DOHH2 (cell line): ENCODE data around the gene DLK1.

Source experiments
- H3F3A ChIP-seq: fragments of 200-600 bp; sonication (generic), shearing (Covaris generic); 2 replicates; pipeline ENCODE4 v1.6.0; 2016; ENCODE audit warnings: antibody characterized with exemption, mild to moderate bottlenecking; ENCODE audit not compliant: control insufficient read depth, insufficient read depth
- H3K27ac ChIP-seq: fragments of 200-600 bp; sonication (generic); 2 replicates; pipeline ENCODE4 v1.5.1; 2014; ENCODE audit warnings: low read depth, mild to moderate bottlenecking, low read length, moderate library complexity
- H3K27me3 ChIP-seq: fragments of 200-600 bp; sonication (generic); 2 replicates; pipeline ENCODE4 v1.6.1; 2014; ENCODE audit warnings: mild to moderate bottlenecking, low read length, mixed read lengths; ENCODE audit not compliant: control insufficient read depth
- H3K36me3 ChIP-seq: fragments of 200-600 bp; sonication (generic); 2 replicates; pipeline ENCODE4 v1.6.1; 2014; ENCODE audit warnings: mild to moderate bottlenecking, low read length, moderate library complexity, mixed read lengths; ENCODE audit not compliant: control insufficient read depth
- H3K4me1 ChIP-seq: fragments of 200-600 bp; sonication (generic); 2 replicates; pipeline ENCODE4 v1.6.1; 2014; ENCODE audit warnings: mild to moderate bottlenecking, low read length, mixed read lengths; ENCODE audit not compliant: control insufficient read depth
- H3K4me2 ChIP-seq: fragments of 200-600 bp; sonication (generic); 2 replicates; pipeline ENCODE4 v1.6.0; 2014; ENCODE audit warnings: mild to moderate bottlenecking, low read length, moderate library complexity
- H3K4me3 ChIP-seq: fragments of 200-600 bp; sonication (generic); 2 replicates; pipeline ENCODE4 v1.5.1; 2014; ENCODE audit warnings: mild to moderate bottlenecking, low read length, mixed read lengths
- H3K79me2 ChIP-seq: fragments of 200-600 bp; sonication (generic); 2 replicates; pipeline ENCODE4 v1.6.1; 2014; ENCODE audit warnings: mild to moderate bottlenecking, low read length, mixed read lengths; ENCODE audit not compliant: control insufficient read depth
- H3K9me2 ChIP-seq: fragments of 200-600 bp; sonication (generic); replicated peaks from 2 replicates; pipeline ENCODE4 v1.6.1; 2014; ENCODE audit warnings: mild to moderate bottlenecking, low read length, mixed read lengths; ENCODE audit not compliant: control insufficient read depth
- H3K9me3 ChIP-seq: fragments of 200-600 bp; sonication (generic); 2 replicates; pipeline ENCODE4 v1.6.1; 2014; ENCODE audit warnings: antibody characterized with exemption, low read length, mixed read lengths; ENCODE audit not compliant: control insufficient read depth, insufficient read depth
- H4K20me1 ChIP-seq: fragments of 200-600 bp; sonication (generic); 2 replicates; pipeline ENCODE4 v1.6.0; 2014; ENCODE audit warnings: low read depth, mild to moderate bottlenecking, antibody characterized with exemption, low read length, moderate library complexity; ENCODE audit not compliant: control insufficient read depth, insufficient read depth
- EZH2phosphoT487 ChIP-seq: fragments of 200-600 bp; sonication (generic); IDR thresholded peaks from 2 replicates; pipeline ENCODE4 v1.6.1; 2017; ENCODE audit warnings: borderline replicate concordance, mild to moderate bottlenecking, antibody characterized with exemption, low read length, moderate library complexity, mixed read lengths
- TF ChIP-seq, protein P1 (sequence below): fragments of 200-600 bp; sonication (generic); IDR thresholded peaks from one replicate; pipeline ENCODE4 v1.5.1; 2014; ENCODE audit warnings: antibody characterized with exemption, mild to moderate bottlenecking, low read depth, low read length; ENCODE audit not compliant: poor library complexity, severe bottlenecking

The DLK1 gene

DNA sequence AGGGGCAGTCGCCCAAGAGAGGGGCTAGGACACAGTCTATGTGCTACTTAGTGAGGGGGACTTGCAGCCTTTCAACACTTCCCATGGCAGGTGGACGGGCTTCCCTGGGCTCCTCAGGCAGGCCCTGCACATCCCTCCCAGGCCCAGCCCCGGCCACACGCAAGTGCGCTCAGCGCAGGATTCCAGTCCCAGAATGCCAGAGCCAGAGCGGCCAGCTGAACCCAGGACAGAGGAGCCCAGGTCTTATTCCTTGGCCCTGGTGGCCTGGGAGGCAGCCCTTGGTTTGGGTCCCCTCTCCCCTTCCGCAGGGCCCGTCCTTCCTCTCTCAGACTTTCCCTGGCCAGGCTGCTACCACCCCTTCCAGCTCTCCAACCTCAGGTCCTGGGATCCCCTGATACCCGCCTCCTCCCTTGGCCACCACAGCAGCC lies 12.0 kb downstream of the DLK1 start:
- H3K4me2 ChIP-seq = no peak overlapping the region
- H3K4me1 ChIP-seq = no peaks in the 10 kb centered on the region
- TF ChIP-seq, protein P1, sequence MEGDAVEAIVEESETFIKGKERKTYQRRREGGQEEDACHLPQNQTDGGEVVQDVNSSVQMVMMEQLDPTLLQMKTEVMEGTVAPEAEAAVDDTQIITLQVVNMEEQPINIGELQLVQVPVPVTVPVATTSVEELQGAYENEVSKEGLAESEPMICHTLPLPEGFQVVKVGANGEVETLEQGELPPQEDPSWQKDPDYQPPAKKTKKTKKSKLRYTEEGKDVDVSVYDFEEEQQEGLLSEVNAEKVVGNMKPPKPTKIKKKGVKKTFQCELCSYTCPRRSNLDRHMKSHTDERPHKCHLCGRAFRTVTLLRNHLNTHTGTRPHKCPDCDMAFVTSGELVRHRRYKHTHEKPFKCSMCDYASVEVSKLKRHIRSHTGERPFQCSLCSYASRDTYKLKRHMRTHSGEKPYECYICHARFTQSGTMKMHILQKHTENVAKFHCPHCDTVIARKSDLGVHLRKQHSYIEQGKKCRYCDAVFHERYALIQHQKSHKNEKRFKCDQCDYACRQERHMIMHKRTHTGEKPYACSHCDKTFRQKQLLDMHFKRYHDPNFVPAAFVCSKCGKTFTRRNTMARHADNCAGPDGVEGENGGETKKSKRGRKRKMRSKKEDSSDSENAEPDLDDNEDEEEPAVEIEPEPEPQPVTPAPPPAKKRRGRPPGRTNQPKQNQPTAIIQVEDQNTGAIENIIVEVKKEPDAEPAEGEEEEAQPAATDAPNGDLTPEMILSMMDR = no peak
- TF ChIP-seq EZH2phosphoT487 = no peak
- H3F3A ChIP-seq = no peaks in the 10 kb centered on the region
- no peaks in the 10 kb centered on the region for H3K27me3 ChIP-seq
- no peaks in the 10 kb centered on the region for H3K79me2 ChIP-seq
- H3K27ac ChIP-seq = no peak overlapping the region
- H3K9me3 ChIP-seq = no peaks in the 10 kb centered on the region
- H3K9me2 ChIP-seq = no peaks in the 10 kb centered on the region
- no peak overlapping the region for H3K4me3 ChIP-seq
- no peaks in the 10 kb centered on the region for H4K20me1 ChIP-seq
- H3K36me3 ChIP-seq = no peaks in the 10 kb centered on the region

DNA sequence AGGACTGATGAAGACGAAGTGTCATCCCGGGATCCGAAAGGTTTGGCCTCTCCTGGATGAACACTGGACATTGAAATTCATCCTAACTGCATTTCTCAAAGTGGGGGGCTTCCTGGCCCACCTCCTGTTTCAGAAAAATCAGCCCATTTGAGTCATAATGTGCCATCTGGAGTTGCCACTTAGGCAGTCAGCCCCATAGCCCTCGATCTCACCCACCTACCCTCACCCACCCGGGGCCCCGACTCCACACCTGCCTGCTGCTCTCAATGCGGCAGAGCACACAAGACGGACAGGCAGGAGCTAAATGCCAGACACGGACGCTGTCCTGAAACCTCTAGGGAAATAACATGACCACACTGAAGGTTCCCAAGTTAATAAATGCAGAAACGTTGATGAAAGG lies 12.6 kb downstream of the DLK1 start:
- TF ChIP-seq, protein P1 = no peak
- TF ChIP-seq EZH2phosphoT487 = no peak
- no peaks in the 10 kb centered on the region for H3F3A ChIP-seq

DNA sequence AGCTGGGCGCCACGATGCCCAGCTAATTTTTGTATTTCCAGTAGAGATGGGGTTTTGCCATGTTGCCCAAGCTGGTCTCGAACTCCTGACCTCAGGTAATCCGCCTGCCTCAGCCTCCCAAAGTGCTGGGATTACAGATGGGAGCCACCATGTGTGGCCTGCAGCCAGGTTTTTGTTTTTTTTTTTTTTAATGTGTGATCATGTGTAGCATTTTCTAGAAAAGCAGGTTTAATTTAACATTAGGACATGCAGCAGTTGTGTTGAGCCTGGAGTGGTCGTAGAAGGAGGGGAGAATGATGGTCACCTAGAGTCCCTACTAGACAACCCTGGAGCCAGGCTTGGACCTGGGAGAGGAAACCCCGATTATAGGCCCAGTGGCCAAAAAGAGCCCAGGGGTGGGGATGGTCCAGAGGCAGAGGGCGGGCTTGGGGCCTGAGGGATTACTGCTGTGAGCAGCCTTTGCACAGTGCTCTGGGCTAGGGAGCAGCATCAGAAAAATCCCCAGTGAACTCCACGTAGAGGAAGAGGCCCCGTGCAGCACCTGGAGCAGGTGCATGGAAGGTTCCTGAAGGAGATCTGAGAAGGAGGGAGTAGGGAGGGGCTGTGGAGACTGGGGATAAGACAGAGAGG lies 13.6 kb downstream of the DLK1 start:
- no peaks in the 10 kb centered on the region for H3F3A ChIP-seq
- H4K20me1 ChIP-seq = no peaks in the 10 kb centered on the region
- H3K9me2 ChIP-seq = no peaks in the 10 kb centered on the region
- H3K27ac ChIP-seq = no peak overlapping the region
- H3K4me1 ChIP-seq = no peaks in the 10 kb centered on the region
- no peaks in the 10 kb centered on the region for H3K9me3 ChIP-seq
- H3K4me2 ChIP-seq = no peak overlapping the region
- TF ChIP-seq, protein P1 = no peak
- TF ChIP-seq EZH2phosphoT487 = no peak
- no peaks in the 10 kb centered on the region for H3K27me3 ChIP-seq
- H3K36me3 ChIP-seq = no peaks in the 10 kb centered on the region
- no peaks in the 10 kb centered on the region for H3K79me2 ChIP-seq
- no peak overlapping the region for H3K4me3 ChIP-seq

More for the DNA sequence above, 12.6 kb downstream of the DLK1 start:
- H3K27me3 ChIP-seq = no peaks in the 10 kb centered on the region
- no peaks in the 10 kb centered on the region for H3K9me3 ChIP-seq
- H3K4me3 ChIP-seq = no peak overlapping the region
- H3K36me3 ChIP-seq = no peaks in the 10 kb centered on the region
- H3K27ac ChIP-seq = no peak overlapping the region
- no peaks in the 10 kb centered on the region for H3K79me2 ChIP-seq
- H3K4me1 ChIP-seq = no peaks in the 10 kb centered on the region
- H3K4me2 ChIP-seq = no peak overlapping the region
- no peaks in the 10 kb centered on the region for H3K9me2 ChIP-seq
- H4K20me1 ChIP-seq = no peaks in the 10 kb centered on the region
